ENCODE measurements around the gene C9orf57.
"Not testable (repeated sequence)": the region's sequence is repeated elsewhere in the genome, so short reads cannot be mapped to it uniquely, and the experiment has no call there.

C9orf57 gene

DNA sequence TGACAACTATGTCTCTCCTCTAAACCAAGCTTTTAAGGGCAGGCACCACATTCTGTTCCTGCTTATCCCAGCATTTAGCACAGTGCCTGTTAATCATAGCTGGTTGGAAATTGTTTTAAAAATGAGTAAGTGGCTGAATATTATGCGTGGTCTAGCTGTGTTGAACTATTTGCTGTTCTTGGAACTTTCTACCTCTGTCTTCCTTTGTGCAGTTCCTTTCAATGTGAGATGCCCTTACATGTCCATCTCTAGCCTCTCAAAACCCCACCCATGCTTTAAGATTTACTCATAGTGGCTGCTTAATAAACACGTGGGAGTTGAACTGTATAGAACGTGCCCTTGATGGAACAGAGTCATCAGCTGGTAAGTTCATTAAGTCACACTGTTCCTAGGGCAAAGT, 34.5 kb downstream of the C9orf57 start:
- no peak for DNase-seq (ENCODE audit: low read depth in 2 of 3, low spot score in 1 of 3)

DNA sequence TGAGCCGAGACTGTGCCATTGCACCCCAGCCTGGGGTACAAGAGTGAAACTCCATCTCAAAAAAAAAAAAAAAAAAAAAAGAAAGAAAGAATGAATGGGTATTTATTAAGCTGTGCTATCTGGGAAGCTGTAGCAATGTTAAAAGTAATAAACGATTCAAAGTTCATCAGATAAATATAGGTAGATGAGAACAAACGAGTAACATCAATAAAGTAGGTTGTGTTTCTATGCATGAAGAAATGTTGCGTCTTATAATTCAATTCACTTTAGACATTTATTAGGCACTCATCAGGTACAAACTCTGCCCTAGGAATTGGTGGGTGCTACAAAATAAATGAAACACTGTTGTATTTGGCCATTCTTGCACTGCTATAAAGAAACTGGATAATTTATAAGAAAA, 36.8 kb downstream of the C9orf57 start:
- no peak for DNase-seq (ENCODE audit: low read depth in 2 of 3, low spot score in 1 of 3)

DNA sequence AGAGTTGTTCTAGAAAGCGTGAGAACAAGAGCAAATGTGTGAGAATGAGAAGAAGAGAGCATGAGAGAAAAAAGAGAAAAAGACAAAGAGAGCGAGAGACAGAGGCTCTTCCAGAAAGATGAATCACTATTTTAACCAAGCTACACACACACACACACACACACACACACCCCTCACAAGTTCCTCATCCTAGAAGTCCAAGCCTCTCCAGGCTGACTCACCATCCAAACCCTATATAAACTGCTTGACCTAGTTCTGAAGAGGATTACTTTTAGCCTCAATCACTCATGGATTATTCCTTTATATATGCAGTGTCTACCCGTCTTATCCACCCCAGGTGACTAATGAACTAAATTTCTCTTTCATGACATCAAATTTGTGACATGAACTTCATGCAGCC, 37.6 kb downstream of the C9orf57 start:
- no peak for DNase-seq (ENCODE audit: low read depth in 2 of 3, low spot score in 1 of 3)

DNA sequence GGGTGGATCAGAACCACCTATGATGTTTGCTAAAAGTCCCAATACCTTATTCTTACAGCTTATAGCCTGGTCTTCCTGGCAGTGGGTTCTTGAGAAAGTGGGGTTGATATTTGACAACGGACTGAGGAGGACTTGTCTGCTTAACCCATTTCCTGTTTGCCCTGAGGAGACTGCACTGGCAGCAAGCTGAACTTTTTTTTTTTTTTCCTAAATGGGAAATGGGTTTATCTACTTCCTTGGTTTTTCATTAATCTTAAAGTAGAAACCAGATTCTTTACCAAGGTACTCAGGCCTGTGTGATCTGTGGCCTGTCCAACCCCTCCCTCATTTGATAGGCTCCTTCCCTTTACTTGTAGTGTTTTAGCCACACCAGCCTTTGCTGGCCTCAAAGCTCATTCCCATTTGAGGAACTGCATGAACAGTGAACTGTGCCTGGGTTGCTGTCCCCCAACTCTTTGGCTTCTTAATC, 47.1 kb downstream of the C9orf57 start:
- no peak for DNase-seq (ENCODE audit: low read depth in 2 of 3, low spot score in 1 of 3)

DNA sequence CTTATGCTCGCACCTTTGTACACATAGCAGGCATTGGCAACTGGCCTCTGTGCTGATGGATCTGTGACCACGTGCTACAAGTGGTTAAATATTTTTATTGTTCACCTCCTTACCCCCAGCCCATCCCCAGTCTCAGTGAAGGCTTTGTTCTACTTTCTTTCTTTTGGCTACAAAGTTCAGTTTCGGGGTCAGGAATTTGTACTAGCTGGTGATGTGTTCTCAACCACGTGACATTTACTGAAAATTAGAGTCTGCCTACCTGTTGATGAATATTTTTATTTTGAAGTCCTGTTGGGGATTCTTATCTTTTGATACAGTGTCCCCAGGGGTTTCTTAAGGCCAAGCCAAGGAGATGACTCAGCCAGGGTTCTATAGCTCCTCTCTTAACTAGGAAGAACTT, 47.8 kb downstream of the C9orf57 start:
- no peak for DNase-seq (ENCODE audit: low read depth in 2 of 3, low spot score in 1 of 3)

DNA sequence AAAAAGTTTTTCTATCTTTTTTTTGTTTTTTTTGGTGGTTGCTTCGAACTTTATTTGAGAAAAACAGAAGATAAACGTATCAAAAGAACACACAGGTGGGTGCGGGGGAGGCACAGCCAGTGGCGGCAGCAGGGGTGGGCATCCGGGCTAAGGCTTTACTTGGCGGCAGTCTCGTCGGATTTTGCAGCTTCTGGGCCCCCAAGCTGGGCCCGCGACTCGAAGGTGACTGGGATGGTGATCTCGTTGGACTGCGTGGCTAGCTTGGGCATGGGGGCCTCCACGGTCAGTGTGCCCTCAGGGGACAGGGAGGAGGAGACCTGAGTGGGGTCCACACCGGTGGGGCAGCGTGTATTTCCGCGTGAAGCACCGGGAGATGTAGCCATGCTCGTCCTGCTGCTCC, 52.7 kb downstream of the C9orf57 start:
- DNase-seq (ENCODE audit: low read depth in 2 of 3, low spot score in 1 of 3) = not testable (repeated sequence)

DNA sequence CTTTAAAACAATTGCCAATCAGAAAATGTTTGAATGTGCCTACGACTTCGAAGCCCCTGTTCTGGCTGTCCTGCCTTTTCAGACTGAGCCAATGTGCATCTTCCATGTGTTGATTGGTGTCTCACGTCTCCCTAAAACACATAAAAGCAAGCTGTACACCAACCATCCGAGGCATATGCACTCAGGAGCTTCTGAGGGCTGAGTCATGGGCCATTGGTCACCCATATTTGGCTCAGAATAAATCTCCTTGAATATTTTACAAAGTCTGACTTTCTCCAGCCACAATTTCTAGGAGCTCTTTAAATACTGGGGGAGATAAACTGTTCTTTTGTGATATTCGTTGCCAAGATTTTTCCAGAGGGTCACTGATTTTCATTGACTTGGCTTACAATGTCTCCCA, 53.9 kb downstream of the C9orf57 start:
- no peak for DNase-seq (ENCODE audit: low read depth in 2 of 3, low spot score in 1 of 3)

DNA sequence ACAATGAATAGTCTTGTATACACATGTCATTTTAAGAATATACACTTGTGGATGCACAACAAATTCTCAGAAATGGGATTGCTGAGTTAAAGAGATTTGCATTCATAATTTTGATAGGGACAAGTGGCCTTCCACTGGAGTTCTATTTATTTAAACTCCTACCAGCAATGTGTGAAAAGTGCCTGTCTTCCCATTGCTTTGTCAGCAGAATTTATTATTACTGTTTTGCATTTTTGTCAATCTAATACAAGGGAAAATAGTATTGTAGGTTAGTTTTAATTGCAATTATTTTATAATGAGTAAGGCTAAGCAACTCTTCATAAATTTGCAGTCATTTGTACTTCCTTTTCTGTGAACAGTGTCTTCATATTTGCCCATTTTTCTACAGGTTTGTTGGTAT, 55.0 kb downstream of the C9orf57 start:
- no peak for DNase-seq (ENCODE audit: low read depth in 2 of 3, low spot score in 1 of 3)
